Adrenal gland (tissue), 12 donors: ENCODE measurements around the gene CHD1L. TPM values are rescaled to one million over a fixed set of nuclear protein-coding genes. Genes with fewer than 3 reads are reported as not detected.

Experiments used
- DNase-seq, 7 donors: peaks; one replicate each; pipeline ENCODE4 v3.0.0-alpha.2; 2019 to 2020
- H3K27ac ChIP-seq, 5 donors: fragments of 200-600 bp; sonication (generic) in 4 of 5; 1 replicate in 3 of 5; 2 replicates in 2 of 5; pipeline versions ENCODE4 v1.5.1 to v1.8.0; 2016 to 2020; ENCODE audit warnings: mild to moderate bottlenecking in 1 of 5
- H3K27me3 ChIP-seq: fragments of 200-600 bp; 2 replicates; pipeline ENCODE4 v1.8.0; 2021
- H3K36me3 ChIP-seq, 2 donors: fragments of 200-600 bp; replicated peaks in 1 of 2; 1 replicate in 1 of 2; 2 replicates in 1 of 2; pipeline versions ENCODE4 v1.5.1 to v1.8.0; 2018 to 2022
- H3K4me1 ChIP-seq, 2 donors: fragments of 200-600 bp; replicated peaks in 1 of 2; 1 replicate in 1 of 2; 2 replicates in 1 of 2; pipeline versions ENCODE4 v1.5.1 to v1.8.0; 2018 to 2021
- H3K4me3 ChIP-seq, 4 donors: fragments of 200-600 bp; sonication (generic) in 3 of 4; one replicate each; pipeline ENCODE4 v1.5.1; 2016 to 2018
- H3K9me3 ChIP-seq, 3 donors: fragments of 200-600 bp; sonication (generic) in 1 of 3; replicated peaks in 1 of 3; 1 replicate in 2 of 3; 2 replicates in 1 of 3; pipeline versions ENCODE4 v1.5.1 to v1.8.0; 2016 to 2021
- POLR2A ChIP-seq, 2 donors: fragments of 450-650 bp; IDR thresholded peaks; one replicate each; pipeline ENCODE4 v1.6.1; 2017; ENCODE audit warnings: antibody characterized with exemption in 2 of 2, mild to moderate bottlenecking in 2 of 2, moderate library complexity in 1 of 2
- WGBS, 4 donors: extraction: QIAGEN DNeasy Blood & Tissue Kit in 2 of 4; methylation state at CpG; one replicate each; pipeline versions ENCODE4 v1.1.5 to v1.1.7; 2013 to 2017; 5-methylcytosine and 5-hydroxymethylcytosine counted together
- intact Hi-C, 2 donors: fragments of 100-400 bp; cut with DNase I; formaldehyde crosslinking; loops; one replicate each; pipeline versions ENCODE4 v1.14.1 to v1.15.0; 2022 to 2023
- polyA plus RNA-seq, 3 donors: library from polyadenylated mRNA; stranded (reverse); fragments of 200-250 nt in 2 of 3; fragments of 350-450 nt in 1 of 3; fragmentation: Illumina TruSeq in 1 of 3; extraction: RNeasy Lipid Tissue Mini Kit (QIAGEN cat#74804) in 1 of 3; gene quantifications; one replicate each; pipeline ENCODE4 v1.2.3, GENCODE V29; 2013 to 2014
- total RNA-seq, 9 donors: library from RNA; depleted of rRNA in 4 of 9; stranded (reverse); fragments of >200 nt in 4 of 9; fragments of 120-200 nt in 1 of 9; fragmentation: NEBNext Ultra II Directional in 1 of 9; extraction: Animal tissue kit (Norgen Biotek cat#: 25700) in 1 of 9; gene quantifications; one replicate each; pipeline versions ENCODE4 v1.1.0 to v1.2.4, GENCODE V29; 2013 to 2023
- TF ChIP-seq, protein P1 (sequence below), 6 experiments: fragments of 450-650 bp in 4 of 6; fragments of 200-600 bp in 2 of 6; sonication (generic) in 1 of 6; IDR thresholded peaks; 1 replicate in 5 of 6; 2 replicates in 1 of 6; pipeline versions ENCODE4 v1.5.1 to v1.8.0; 2016 to 2021; ENCODE audit warnings: antibody characterized with exemption in 6 of 6, mild to moderate bottlenecking in 2 of 6, moderate library complexity in 1 of 6
- donor health status: healthy with polysubstance abuse.
- donor health status: Bipolar disorder and iron deficiency.
- donor health status: DM: yes; HTN: yes; CAD: no.
- donor health status: DM: no; HTN: no; CAD: no.
- donor health status: DM: no; HTN: no; CAD: no.
- donor health status: DM: yes; HTN: yes; CAD: no.

The CHD1L gene
- total and polyA plus RNA-seq, 12 donors: 11.8 to 28.9 (median 22.6) TPM

DNA sequence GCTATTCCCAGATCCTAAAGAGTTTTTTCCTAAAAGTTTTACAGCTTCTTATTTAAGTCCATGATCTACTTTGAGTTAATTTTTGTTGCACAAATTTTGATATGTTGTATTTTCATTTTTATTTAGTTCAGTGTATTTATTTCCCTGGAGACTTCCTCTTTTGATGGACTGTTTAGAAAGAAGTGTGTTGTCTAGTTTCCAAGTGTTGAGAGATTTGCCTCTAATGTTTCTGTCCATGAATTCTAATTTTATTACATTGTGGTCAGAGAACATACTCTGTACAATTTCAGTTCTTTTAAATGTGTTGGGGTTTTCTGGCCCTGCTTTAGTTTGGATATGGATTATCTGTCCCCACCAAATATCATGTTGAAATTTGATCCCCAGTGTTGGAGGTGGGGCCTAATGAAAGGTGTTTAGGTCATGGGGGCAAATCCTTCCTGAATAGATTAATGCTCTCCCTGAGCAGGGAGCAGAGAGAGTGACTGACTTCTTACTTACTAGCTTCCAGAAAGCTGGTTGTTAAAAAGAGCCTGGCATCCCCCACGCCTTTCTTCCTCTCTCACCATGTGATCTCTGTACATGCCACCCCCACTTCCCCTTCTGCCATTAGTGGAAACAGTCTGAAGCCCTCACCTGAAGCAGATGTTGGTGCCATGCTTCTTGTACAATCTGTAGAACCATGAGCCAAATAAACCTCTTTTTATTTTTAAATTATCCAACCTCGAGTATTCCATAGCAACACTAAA lies 4.6 kb downstream of the CHD1L start:
- DNase-seq: peak in 2 of 7 donors; percentile 10 to 16
- TF ChIP-seq, protein P1, sequence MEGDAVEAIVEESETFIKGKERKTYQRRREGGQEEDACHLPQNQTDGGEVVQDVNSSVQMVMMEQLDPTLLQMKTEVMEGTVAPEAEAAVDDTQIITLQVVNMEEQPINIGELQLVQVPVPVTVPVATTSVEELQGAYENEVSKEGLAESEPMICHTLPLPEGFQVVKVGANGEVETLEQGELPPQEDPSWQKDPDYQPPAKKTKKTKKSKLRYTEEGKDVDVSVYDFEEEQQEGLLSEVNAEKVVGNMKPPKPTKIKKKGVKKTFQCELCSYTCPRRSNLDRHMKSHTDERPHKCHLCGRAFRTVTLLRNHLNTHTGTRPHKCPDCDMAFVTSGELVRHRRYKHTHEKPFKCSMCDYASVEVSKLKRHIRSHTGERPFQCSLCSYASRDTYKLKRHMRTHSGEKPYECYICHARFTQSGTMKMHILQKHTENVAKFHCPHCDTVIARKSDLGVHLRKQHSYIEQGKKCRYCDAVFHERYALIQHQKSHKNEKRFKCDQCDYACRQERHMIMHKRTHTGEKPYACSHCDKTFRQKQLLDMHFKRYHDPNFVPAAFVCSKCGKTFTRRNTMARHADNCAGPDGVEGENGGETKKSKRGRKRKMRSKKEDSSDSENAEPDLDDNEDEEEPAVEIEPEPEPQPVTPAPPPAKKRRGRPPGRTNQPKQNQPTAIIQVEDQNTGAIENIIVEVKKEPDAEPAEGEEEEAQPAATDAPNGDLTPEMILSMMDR (IDR thresholded peaks at IDR 0.05): no peak
- no peak for TF ChIP-seq POLR2A (IDR thresholded peaks at IDR 0.05)
- no peaks in the 10 kb centered on the region for H3K9me3 ChIP-seq
- no peaks in the 10 kb centered on the region for H3K27me3 ChIP-seq
- H3K4me1 ChIP-seq: peaks cover 0 to 20% of the 10 kb centered on the region in 2 donors
- 66 to 79% (median 77%) methylated on average over 2 of the region's 2 CpGs for WGBS, 4 donors
- intact Hi-C loops: no loop called here
- no peak overlapping the region for H3K27ac ChIP-seq
- H3K36me3 ChIP-seq: no peaks in the 10 kb centered on the region
- H3K4me3 ChIP-seq: no peak overlapping the region

GRCh38 chr1:147247656-147248238 lies 5.3 kb downstream of the CHD1L start:
- 91 to 93% (median 92%) methylated on average over 4 of the region's 4 CpGs for WGBS, 4 donors

GRCh38 chr1:147252540-147252939 lies 10.1 kb downstream of the CHD1L start:
- 93 to 100% (median 97%) methylated on average over 9 of the region's 9 CpGs for WGBS, 4 donors
- Histone ChIP-seq H3K9me3 (no peaks in the 10 kb centered on the region), H3K36me3 (peaks cover 0 to 5% of the 10 kb centered on the region in 2 donors), H3K4me1 (no peaks in the 10 kb centered on the region), H3K4me3 (no peak overlapping the region), H3K27me3 (no peaks in the 10 kb centered on the region), H3K27ac (no peak overlapping the region)
- intact Hi-C loops: no loop called here
- no peak for DNase-seq
- TF ChIP-seq, protein P1 (IDR thresholded peaks at IDR 0.05): no peak
- no peak for TF ChIP-seq POLR2A (IDR thresholded peaks at IDR 0.05)

More at GRCh38 chr1:147247656-147248238, 5.3 kb downstream of the CHD1L start:
- Histone ChIP-seq H3K4me1 (peaks cover 0 to 17% of the 10 kb centered on the region in 2 donors), H3K27ac (no peak overlapping the region), H3K27me3 (no peaks in the 10 kb centered on the region), H3K4me3 (no peak overlapping the region), H3K36me3 (no peaks in the 10 kb centered on the region), H3K9me3 (no peaks in the 10 kb centered on the region)
- no peak for TF ChIP-seq POLR2A (IDR thresholded peaks at IDR 0.05)
- TF ChIP-seq, protein P1 (IDR thresholded peaks at IDR 0.05): no peak
- intact Hi-C loops: no loop called here
- DNase-seq: no peak

- intact Hi-C loops: no loop called here
- no peaks in the 10 kb centered on the region for H3K9me3 ChIP-seq
- no peak overlapping the region for H3K4me3 ChIP-seq
- peaks cover 0 to 14% of the 10 kb centered on the region in 2 donors for H3K36me3 ChIP-seq
- no peak overlapping the region for H3K27ac ChIP-seq
- DNase-seq: no peak
- TF ChIP-seq, protein P1 (IDR thresholded peaks at IDR 0.05): no peak
- no peak for TF ChIP-seq POLR2A (IDR thresholded peaks at IDR 0.05)
- 79 to 98% (median 95%) methylated on average over 4 of the region's 4 CpGs for WGBS, 4 donors
- H3K4me1 ChIP-seq: no peaks in the 10 kb centered on the region
- no peaks in the 10 kb centered on the region for H3K27me3 ChIP-seq
Observed at GRCh38 chr1:147260956-147261355, 18.5 kb downstream of the CHD1L start.
